Loucy (cell line): ENCODE data around the gene POLR3A.

Source experiments
- CTCF ChIP-seq: fragments of 200-600 bp; sonication (generic); conservative IDR thresholded peaks from 2 replicates; pipeline ENCODE4 v1.5.1; 2014; ENCODE audit warnings: mild to moderate bottlenecking, antibody characterized with exemption, low read length
- EZH2phosphoT487 ChIP-seq: fragments of 200-600 bp; IDR thresholded peaks from 2 replicates; pipeline ENCODE4 v1.6.1; 2018; ENCODE audit warnings: antibody characterized with exemption, mild to moderate bottlenecking, moderate library complexity, borderline replicate concordance

GRCh38 chr10:77961668-77962067 is 67.6 kb downstream of the POLR3A start:
- TF ChIP-seq CTCF (no peak), EZH2phosphoT487 (no peak)
